Kidney (tissue), 14 donors: ENCODE measurements around the gene CNGA4. TPM values are rescaled to one million over a fixed set of nuclear protein-coding genes. Genes with fewer than 3 reads are reported as not detected.
"Not testable (repeated sequence)": the region's sequence is repeated elsewhere in the genome, so short reads cannot be mapped to it uniquely, and the experiment has no call there.

Experiments
- DNase-seq, 5 donors: peaks; one replicate each; pipeline ENCODE4 v3.0.0-alpha.2; 2013 to 2020
- FAIRE-seq: peaks from 2 replicates; lab custom pipeline; 2012; peaks lifted over from hg19 to GRCh38; lab: Jason Lieb, UNC
- H3K27ac ChIP-seq, 2 donors: one replicate each; pipeline ENCODE4 v1.7.0; 2013; ENCODE audit warnings: low read depth in 2 of 2, low read length in 2 of 2, inconsistent platforms in 1 of 2
- H3K27me3 ChIP-seq: one replicate; pipeline ENCODE4 v1.7.1; 2013; ENCODE audit warnings: low read length, inconsistent platforms; ENCODE audit not compliant: control insufficient read depth, insufficient read depth
- H3K36me3 ChIP-seq, 3 donors: one replicate each; pipeline versions ENCODE4 v1.7.0 to v1.7.1; 2013; ENCODE audit warnings: low read length in 3 of 3, control low read depth in 1 of 3, inconsistent platforms in 1 of 3; ENCODE audit not compliant: insufficient read depth in 3 of 3, control insufficient read depth in 2 of 3
- H3K4me1 ChIP-seq, 3 donors: one replicate each; pipeline versions ENCODE4 v1.7.0 to v1.7.1; 2013; ENCODE audit warnings: low read length in 3 of 3, inconsistent platforms in 1 of 3, low read depth in 1 of 3; ENCODE audit not compliant: control insufficient read depth in 2 of 3, insufficient read depth in 2 of 3
- H3K4me3 ChIP-seq, 3 donors: one replicate each; pipeline versions ENCODE4 v1.7.0 to v1.8.1; 2013; ENCODE audit warnings: low read length in 3 of 3, control low read depth in 1 of 3, inconsistent platforms in 1 of 3
- H3K9ac ChIP-seq, 3 donors: one replicate each; pipeline versions ENCODE4 v1.7.0 to v1.7.1; 2013; ENCODE audit warnings: low read length in 3 of 3, control low read depth in 1 of 3, inconsistent platforms in 1 of 3
- H3K9me3 ChIP-seq, 3 donors: one replicate each; pipeline versions ENCODE4 v1.7.0 to v1.7.1; 2013; ENCODE audit warnings: low read length in 3 of 3, control low read depth in 1 of 3, inconsistent platforms in 1 of 3; ENCODE audit not compliant: control insufficient read depth in 2 of 3, insufficient read depth in 1 of 3
- intact Hi-C: fragments of 100-400 bp; cut with DNase I; formaldehyde crosslinking; loops from one replicate; pipeline ENCODE4 v1.11.1; 2022
- polyA plus RNA-seq: library from polyadenylated mRNA; stranded (reverse); fragments of 350-450 nt; fragmentation: Illumina TruSeq; extraction: RNeasy Lipid Tissue Mini Kit (QIAGEN cat#74804); gene quantifications from one replicate; pipeline ENCODE4 v1.2.3, GENCODE V29; 2014; ENCODE audit warnings: low read depth, low replicate concordance; ENCODE audit not compliant: insufficient read depth
- total RNA-seq: library from RNA; stranded (reverse); fragmentation: NEBNext Ultra II Directional; extraction: Animal tissue kit (Norgen Biotek cat#: 25700); gene quantifications from one replicate; pipeline ENCODE4 v1.2.1, GENCODE V29; 2021
- TF ChIP-seq, protein P1 (sequence below): IDR thresholded peaks from 3 replicates; pipeline ENCODE4 v1.5.1; 2012; ENCODE audit warnings: mild to moderate bottlenecking, moderate library complexity, borderline replicate concordance; ENCODE audit not compliant: insufficient read depth; ENCODE audit errors: extremely low read depth
- donor health status: control.
- donor health status: control.
- donor health status: control.
- donor health status: control.
- donor health status: control.
- donor health status: DM: yes; HTN: yes; CAD: no.
- donor health status: Normal renal cell carcinoma (clear cell type).

Gene CNGA4
- total and polyA plus RNA-seq, 2 donors from 2014 or later: 0.22 TPM; not detected in 1

DNA sequence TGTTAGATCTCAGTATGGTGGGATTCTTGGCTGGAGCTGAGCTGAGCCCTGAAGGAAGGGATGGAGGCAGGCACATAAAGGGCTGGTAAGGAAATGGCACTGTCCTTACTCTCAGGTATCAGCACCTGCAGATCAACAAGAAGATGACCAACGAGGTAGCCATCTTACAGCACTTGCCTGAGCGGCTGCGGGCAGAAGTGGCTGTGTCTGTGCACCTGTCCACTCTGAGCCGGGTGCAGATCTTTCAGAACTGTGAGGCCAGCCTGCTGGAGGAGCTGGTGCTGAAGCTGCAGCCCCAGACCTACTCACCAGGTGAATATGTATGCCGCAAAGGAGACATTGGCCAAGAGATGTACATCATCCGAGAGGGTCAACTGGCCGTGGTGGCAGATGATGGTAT is 2.4 kb downstream of the CNGA4 start:
- Histone ChIP-seq H3K9me3 (no peaks in the 10 kb centered on the region), H3K27me3 (no peaks in the 10 kb centered on the region), H3K9ac (no peak overlapping the region), H3K4me3 (no peak overlapping the region), H3K27ac (no peak overlapping the region), H3K4me1 (no peaks in the 10 kb centered on the region), H3K36me3 (no peaks in the 10 kb centered on the region)
- DNase-seq (no peak), FAIRE-seq (no peak)
- intact Hi-C loops: no loop called here
- TF ChIP-seq, protein P1, sequence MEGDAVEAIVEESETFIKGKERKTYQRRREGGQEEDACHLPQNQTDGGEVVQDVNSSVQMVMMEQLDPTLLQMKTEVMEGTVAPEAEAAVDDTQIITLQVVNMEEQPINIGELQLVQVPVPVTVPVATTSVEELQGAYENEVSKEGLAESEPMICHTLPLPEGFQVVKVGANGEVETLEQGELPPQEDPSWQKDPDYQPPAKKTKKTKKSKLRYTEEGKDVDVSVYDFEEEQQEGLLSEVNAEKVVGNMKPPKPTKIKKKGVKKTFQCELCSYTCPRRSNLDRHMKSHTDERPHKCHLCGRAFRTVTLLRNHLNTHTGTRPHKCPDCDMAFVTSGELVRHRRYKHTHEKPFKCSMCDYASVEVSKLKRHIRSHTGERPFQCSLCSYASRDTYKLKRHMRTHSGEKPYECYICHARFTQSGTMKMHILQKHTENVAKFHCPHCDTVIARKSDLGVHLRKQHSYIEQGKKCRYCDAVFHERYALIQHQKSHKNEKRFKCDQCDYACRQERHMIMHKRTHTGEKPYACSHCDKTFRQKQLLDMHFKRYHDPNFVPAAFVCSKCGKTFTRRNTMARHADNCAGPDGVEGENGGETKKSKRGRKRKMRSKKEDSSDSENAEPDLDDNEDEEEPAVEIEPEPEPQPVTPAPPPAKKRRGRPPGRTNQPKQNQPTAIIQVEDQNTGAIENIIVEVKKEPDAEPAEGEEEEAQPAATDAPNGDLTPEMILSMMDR: no peak

DNA sequence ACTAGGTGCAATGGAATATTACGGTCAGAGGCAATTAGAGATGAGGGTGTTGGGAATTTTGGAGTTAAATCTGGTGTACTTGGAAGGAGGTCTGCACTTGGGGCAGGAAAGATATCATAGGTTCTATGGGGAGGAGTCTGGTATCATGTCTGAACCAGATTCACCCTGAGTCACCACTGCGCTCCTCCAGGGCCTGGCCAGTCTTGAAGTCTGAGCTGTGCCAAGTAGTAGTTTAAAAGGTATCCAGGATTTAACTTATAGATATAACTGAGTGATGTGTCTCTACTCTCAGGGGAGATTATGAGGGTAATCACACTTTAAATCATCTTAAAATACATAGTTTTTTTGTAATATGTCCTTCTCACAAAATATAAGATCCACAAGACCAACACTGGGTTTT is 6.6 kb downstream of the CNGA4 start:
- FAIRE-seq (no peak), DNase-seq (no peak)
- no peak overlapping the region for H3K9ac ChIP-seq
- TF ChIP-seq, protein P1: no peak
- H3K27ac ChIP-seq: no peak overlapping the region
- H3K4me1 ChIP-seq: no peaks in the 10 kb centered on the region
- H3K27me3 ChIP-seq: no peaks in the 10 kb centered on the region
- H3K36me3 ChIP-seq: no peaks in the 10 kb centered on the region
- H3K4me3 ChIP-seq: no peak overlapping the region
- intact Hi-C loops: no loop called here
- H3K9me3 ChIP-seq: no peaks in the 10 kb centered on the region

DNA sequence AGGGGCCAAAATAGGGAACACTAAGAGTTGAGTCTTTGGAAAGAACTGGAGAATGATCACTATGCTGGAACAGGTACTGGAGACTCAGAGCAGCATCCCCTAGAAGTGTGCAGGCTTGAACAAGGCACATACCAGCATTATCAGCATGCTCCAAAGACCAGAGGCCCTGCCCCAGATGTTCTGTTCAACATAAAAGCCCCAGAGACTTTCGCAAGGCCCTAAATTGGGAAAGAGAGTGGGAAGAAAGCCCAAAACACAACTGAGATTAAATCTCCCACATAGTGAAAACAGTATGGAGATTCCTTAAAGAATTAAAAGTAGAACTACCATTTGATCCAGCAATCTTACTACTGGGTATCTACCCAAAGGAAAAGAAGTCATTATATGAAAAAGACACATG is 9.4 kb downstream of the CNGA4 start:
- H3K36me3 ChIP-seq: no peaks in the 10 kb centered on the region
- no peak for DNase-seq
- H3K9me3 ChIP-seq: no peaks in the 10 kb centered on the region
- no peak overlapping the region for H3K9ac ChIP-seq
- FAIRE-seq: no peak
- H3K27ac ChIP-seq: no peak overlapping the region
- intact Hi-C loops: no loop called here
- no peaks in the 10 kb centered on the region for H3K27me3 ChIP-seq
- H3K4me3 ChIP-seq: no peak overlapping the region
- no peaks in the 10 kb centered on the region for H3K4me1 ChIP-seq
- TF ChIP-seq, protein P1: no peak

DNA sequence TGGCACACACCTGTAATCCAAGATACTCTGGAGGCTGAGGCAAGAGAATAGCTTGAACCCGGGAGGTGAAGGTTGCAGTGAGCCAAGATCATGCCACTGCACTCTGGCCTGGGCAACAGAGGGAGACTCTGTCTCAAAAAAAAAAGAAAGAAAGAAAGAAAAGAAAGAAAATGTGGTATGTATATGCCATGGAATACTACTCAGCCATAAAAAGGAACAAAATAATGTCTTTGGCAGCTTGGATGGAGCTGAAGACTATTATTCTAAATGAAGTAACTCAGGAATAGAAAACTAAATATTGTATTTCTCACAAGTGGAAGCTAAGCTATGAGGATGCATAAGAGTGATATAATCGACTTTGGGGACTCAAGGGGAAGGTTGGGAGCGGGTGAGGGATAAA is 10.0 kb downstream of the CNGA4 start:
- H3K27ac ChIP-seq, H3K4me1 ChIP-seq, H3K36me3 ChIP-seq, DNase-seq, H3K4me3 ChIP-seq, intact Hi-C loops, H3K9ac ChIP-seq, FAIRE-seq, H3K27me3 ChIP-seq, H3K9me3 ChIP-seq: not testable (repeated sequence)
